Heart left ventricle (tissue), 13 donors: ENCODE measurements around the gene CPNE4.

Experiments
- POLR2A ChIP-seq, 2 donors: fragments of 450-650 bp; IDR thresholded peaks; one replicate each; pipeline ENCODE4 v1.6.1; 2017; ENCODE audit warnings: antibody characterized with exemption in 2 of 2, mild to moderate bottlenecking in 2 of 2, moderate library complexity in 2 of 2
- TF ChIP-seq, protein P1 (sequence below), 12 donors: fragments of 200-600 bp; sonication (generic) in 4 of 12; IDR thresholded peaks; one replicate each; pipeline versions ENCODE4 v1.5.0 to v1.8.0; 2018 to 2022; ENCODE audit warnings: antibody characterized with exemption in 12 of 12, mild to moderate bottlenecking in 5 of 12
- donor health status: ischemic (EF 13 %, LVEDD 7.1; RV severe dilation, severe dysfunction).
- donor health status: DM: no; HTN: yes; CAD: no.
- donor health status: DM: no; HTN: no; CAD: no.
- donor health status: ischemic (EF 25% LVEDD 6.9; RV normal size, moderate dysfunction).
- donor health status: ischemic (EF 25% LVEDD 5.7; RV mildly dilated, moderate dysfunction).
- donor health status: ischemic (EF 35%, LVEDD 5.7; RV mildly dilated, moderate dysfunction).
- donor health status: nonischemic (EF 11% LVEDD 7.7; RV severe dilation, severe dysfunction).
- donor health status: DM: yes; HTN: yes; CAD: no.
- donor health status: PGD.
- donor health status: ischemic (EF 29% LVEDD 5.4; RV normal size, mild dysfunction).
- donor health status: nonischemic (EF 23%, LVEDD 6.1; RV moderate dilation, normal function).

- no peak for TF ChIP-seq POLR2A (IDR thresholded peaks at IDR 0.05)
- TF ChIP-seq, protein P1, sequence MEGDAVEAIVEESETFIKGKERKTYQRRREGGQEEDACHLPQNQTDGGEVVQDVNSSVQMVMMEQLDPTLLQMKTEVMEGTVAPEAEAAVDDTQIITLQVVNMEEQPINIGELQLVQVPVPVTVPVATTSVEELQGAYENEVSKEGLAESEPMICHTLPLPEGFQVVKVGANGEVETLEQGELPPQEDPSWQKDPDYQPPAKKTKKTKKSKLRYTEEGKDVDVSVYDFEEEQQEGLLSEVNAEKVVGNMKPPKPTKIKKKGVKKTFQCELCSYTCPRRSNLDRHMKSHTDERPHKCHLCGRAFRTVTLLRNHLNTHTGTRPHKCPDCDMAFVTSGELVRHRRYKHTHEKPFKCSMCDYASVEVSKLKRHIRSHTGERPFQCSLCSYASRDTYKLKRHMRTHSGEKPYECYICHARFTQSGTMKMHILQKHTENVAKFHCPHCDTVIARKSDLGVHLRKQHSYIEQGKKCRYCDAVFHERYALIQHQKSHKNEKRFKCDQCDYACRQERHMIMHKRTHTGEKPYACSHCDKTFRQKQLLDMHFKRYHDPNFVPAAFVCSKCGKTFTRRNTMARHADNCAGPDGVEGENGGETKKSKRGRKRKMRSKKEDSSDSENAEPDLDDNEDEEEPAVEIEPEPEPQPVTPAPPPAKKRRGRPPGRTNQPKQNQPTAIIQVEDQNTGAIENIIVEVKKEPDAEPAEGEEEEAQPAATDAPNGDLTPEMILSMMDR (IDR thresholded peaks at IDR 0.05): no peak
Observed at GRCh38 chr3:131612745-131613144, 422.1 kb downstream of the CPNE4 start.
